K562 (cell line): Measurements from ENCODE around the gene H3-3A. TPM values are rescaled to one million over a fixed set of nuclear protein-coding genes. Genes with fewer than 3 reads are reported as not detected.

ENCODE experiments used
- ATF1 ChIP-seq, 2 experiments: fragments of 450-650 bp in 1 of 2; IDR thresholded peaks; 2 replicates each; pipeline ENCODE4 v1.6.1; 2016; ENCODE audit warnings: missing compliant biosample characterization in 1 of 2, missing genetic modification characterization in 1 of 2
- BMI1 ChIP-seq: fragments of 150-350 bp; IDR thresholded peaks from 2 replicates; pipeline ENCODE4 v1.6.1; 2014; ENCODE audit warnings: low read length
- DMBX1 ChIP-seq: fragments of 250-450 bp; sonication (Bioruptor Pico); IDR thresholded peaks from 2 replicates; pipeline ENCODE4 v1.8.0; 2022; ENCODE audit warnings: inconsistent platforms, mild to moderate bottlenecking, moderate library complexity, borderline replicate concordance
- ERF ChIP-seq: fragments of 450-650 bp; formaldehyde crosslinking; IDR thresholded peaks from 2 replicates; pipeline ENCODE4 v1.4.0; 2020; ENCODE audit warnings: mild to moderate bottlenecking, mixed read lengths
- FOSL1 ChIP-seq: fragments of 200-800 bp; sonication (Bioruptor generic); conservative IDR thresholded peaks from 2 replicates; pipeline ENCODE4 v1.6.1; 2016; ENCODE audit warnings: missing genetic modification characterization, missing compliant biosample characterization
- IRF2 ChIP-seq: sonication (generic); formaldehyde crosslinking; IDR thresholded peaks from 2 replicates; pipeline ENCODE4 v1.8.1; 2022; ENCODE audit warnings: mild to moderate bottlenecking, missing genetic modification reagents
- KLF1 ChIP-seq: fragments of 450-650 bp; IDR thresholded peaks from 2 replicates; pipeline ENCODE4 v1.6.1; 2016; ENCODE audit warnings: missing genetic modification characterization, missing compliant biosample characterization
- MCM3 ChIP-seq: fragments of 450-650 bp; IDR thresholded peaks from 2 replicates; pipeline ENCODE4 v1.6.1; 2016
- NCOR1 ChIP-seq: fragments of 450-650 bp; IDR thresholded peaks from 2 replicates; pipeline ENCODE4 v1.6.1; 2016; ENCODE audit warnings: mild to moderate bottlenecking, moderate library complexity
- NR3C1 ChIP-seq: sonication (generic); formaldehyde crosslinking; IDR thresholded peaks from 2 replicates; pipeline ENCODE4 v1.8.1; 2022; ENCODE audit warnings: missing genetic modification reagents
- RBM39 ChIP-seq: fragments of 200-400 bp; formaldehyde crosslinking; optimal IDR thresholded peaks from 2 replicates; pipeline ENCODE3; 2018; ENCODE audit warnings: low read depth, low read length
- SAFB ChIP-seq: fragments of 200-400 bp; formaldehyde crosslinking; IDR thresholded peaks from 2 replicates; pipeline ENCODE4 v1.6.1; 2017; ENCODE audit warnings: low read depth, low read length, borderline replicate concordance
- SOX6 ChIP-seq: fragments of 450-650 bp; IDR thresholded peaks from 2 replicates; pipeline ENCODE4 v1.6.1; 2014; ENCODE audit warnings: mild to moderate bottlenecking
- TEAD1 ChIP-seq, 2 experiments: fragments of 450-650 bp in 1 of 2; sonication (generic) in 1 of 2; formaldehyde crosslinking; IDR thresholded peaks; 2 replicates each; pipeline versions ENCODE4 v1.4.0 to v1.8.0; 2020 to 2022; ENCODE audit warnings: mild to moderate bottlenecking in 2 of 2, missing genetic modification reagents in 1 of 2
- TOE1 ChIP-seq, 2 experiments: fragments of 450-650 bp in 1 of 2; sonication (generic) in 1 of 2; formaldehyde crosslinking in 1 of 2; IDR thresholded peaks; 2 replicates each; pipeline versions ENCODE4 v1.7.1 to v1.8.0; 2016 to 2022; ENCODE audit warnings: borderline replicate concordance in 2 of 2, mild to moderate bottlenecking in 2 of 2, antibody characterized with exemption in 1 of 2, inconsistent platforms in 1 of 2, low read depth in 1 of 2, missing genetic modification reagents in 1 of 2, moderate library complexity in 1 of 2
- ZBTB17 ChIP-seq: fragments of 450-650 bp; formaldehyde crosslinking; IDR thresholded peaks from 2 replicates; pipeline ENCODE4 v1.4.0; 2020; ENCODE audit warnings: mild to moderate bottlenecking
- ZNF589 ChIP-seq: fragments of 200-800 bp; sonication (Bioruptor generic); IDR thresholded peaks from 2 replicates; pipeline ENCODE4 v1.6.1; 2016; ENCODE audit warnings: low read depth, missing genetic modification characterization, missing compliant biosample characterization
- ZNF644 ChIP-seq: fragments of 200-800 bp; sonication (Bioruptor generic); IDR thresholded peaks from 2 replicates; pipeline ENCODE4 v1.6.1; 2016; ENCODE audit warnings: low read depth, missing genetic modification characterization, missing compliant biosample characterization
- ZNF77 ChIP-seq: fragments of 250-450 bp; sonication (Bioruptor Pico); IDR thresholded peaks from 2 replicates; pipeline ENCODE4 v1.5.0; 2020
- ZZZ3 ChIP-seq: fragments of 450-650 bp; IDR thresholded peaks from 2 replicates; pipeline ENCODE4 v1.6.1; 2016; ENCODE audit warnings: antibody characterized with exemption, mild to moderate bottlenecking, moderate library complexity
- polyA plus RNA-seq, 8 experiments: library from polyadenylated mRNA; depleted of rRNA in 4 of 8; stranded (reverse) in 5 of 8; unstranded in 3 of 8; fragments of >200 nt; fragmentation: Nextera tagmentation in 2 of 8; fragmentation: Illumina TruSeq in 1 of 8; extraction: Ambion mirVana in 2 of 8; extraction: Trizol in 1 of 8; gene quantifications; 2 replicates each; pipeline versions ENCODE4 v1.2.1 to v1.2.3, GENCODE V29; 2011 to 2014; ENCODE audit warnings: inconsistent platforms in 1 of 8, missing spikeins in 1 of 8
- total RNA-seq, 7 experiments: library from RNA; depleted of rRNA in 6 of 7; stranded (reverse); fragments of >200 nt in 6 of 7; fragmentation: Illumina TruSeq in 2 of 7; extraction: Trizol in 2 of 7; gene quantifications; 2 replicates each; pipeline versions ENCODE4 v1.2.1 to v1.2.3, GENCODE V29; 2011 to 2021; ENCODE audit warnings: low replicate concordance in 1 of 7
- TF ChIP-seq, protein P1 (sequence below): fragments of 250-450 bp; sonication (Bioruptor Pico); IDR thresholded peaks from 2 replicates; pipeline ENCODE4 v1.8.0; 2022; ENCODE audit warnings: inconsistent platforms, mild to moderate bottlenecking, moderate library complexity, borderline replicate concordance
- TF ChIP-seq, protein P2 (sequence below): fragments of 200-800 bp; sonication (Bioruptor generic); IDR thresholded peaks from 2 replicates; pipeline ENCODE4 v1.6.1; 2017; ENCODE audit warnings: missing genetic modification characterization, missing compliant biosample characterization
- TF ChIP-seq, protein P3 (sequence below): sonication (generic); IDR thresholded peaks from 2 replicates; pipeline ENCODE4 v1.6.1; 2016

The H3-3A gene
- total and polyA plus RNA-seq, 9 of the 15 experiments (the other 6 are each of a cell fraction or from before 2014, with no cell fraction given): 426 to 1,083 (median 591) TPM

DNA sequence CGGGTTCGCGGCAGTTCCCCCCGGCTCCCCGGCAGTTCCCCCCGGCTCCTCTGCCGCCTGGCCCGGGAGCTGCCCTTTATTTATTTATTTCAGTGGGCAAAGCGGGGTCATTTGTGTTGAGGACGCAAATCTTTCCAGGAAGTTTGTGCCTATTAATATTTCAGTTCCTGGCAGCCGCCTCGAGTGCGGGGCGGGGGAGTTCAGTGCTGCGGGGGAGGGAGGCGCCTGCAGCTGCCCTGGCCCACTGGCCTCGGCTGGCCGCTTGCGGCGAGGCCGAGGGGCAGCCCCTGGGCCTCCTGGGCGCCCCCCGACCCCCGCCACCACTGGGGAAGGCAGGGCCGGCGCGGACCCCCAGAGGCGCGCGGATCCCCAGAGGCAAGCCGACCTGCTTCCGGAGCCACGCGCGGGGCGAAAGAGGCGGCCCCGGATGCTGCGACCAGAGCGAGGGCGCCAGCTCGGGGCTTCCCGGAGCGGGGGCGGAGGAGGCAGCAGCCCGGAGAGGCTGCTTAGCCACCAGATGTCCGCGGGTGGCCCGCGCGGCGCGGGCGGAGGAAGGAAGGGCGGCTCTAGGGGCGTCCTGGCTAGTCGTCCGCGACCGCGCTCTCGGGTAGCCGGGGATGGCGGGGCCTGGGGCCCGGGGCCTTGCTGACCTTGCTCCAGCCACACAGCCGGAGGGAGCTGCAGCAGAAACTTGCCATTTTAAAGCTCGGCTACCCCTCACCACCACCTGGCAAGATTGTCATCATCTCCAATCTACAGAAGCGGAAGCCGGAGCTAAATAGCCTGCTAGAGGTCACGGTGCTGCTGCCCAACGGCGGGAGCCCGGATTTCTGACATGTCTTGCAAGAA lies 48.0 kb downstream of the H3-3A start (continued):
- TF ChIP-seq, protein P1, sequence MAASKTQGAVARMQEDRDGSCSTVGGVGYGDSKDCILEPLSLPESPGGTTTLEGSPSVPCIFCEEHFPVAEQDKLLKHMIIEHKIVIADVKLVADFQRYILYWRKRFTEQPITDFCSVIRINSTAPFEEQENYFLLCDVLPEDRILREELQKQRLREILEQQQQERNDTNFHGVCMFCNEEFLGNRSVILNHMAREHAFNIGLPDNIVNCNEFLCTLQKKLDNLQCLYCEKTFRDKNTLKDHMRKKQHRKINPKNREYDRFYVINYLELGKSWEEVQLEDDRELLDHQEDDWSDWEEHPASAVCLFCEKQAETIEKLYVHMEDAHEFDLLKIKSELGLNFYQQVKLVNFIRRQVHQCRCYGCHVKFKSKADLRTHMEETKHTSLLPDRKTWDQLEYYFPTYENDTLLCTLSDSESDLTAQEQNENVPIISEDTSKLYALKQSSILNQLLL (CRISPR knock-in tag): no peak
- 0 out of 2 replicates have a peak, but pooled peaks have one; percentile 20 for TF ChIP-seq ERF (CRISPR knock-in tag)
- TF ChIP-seq, protein P2, sequence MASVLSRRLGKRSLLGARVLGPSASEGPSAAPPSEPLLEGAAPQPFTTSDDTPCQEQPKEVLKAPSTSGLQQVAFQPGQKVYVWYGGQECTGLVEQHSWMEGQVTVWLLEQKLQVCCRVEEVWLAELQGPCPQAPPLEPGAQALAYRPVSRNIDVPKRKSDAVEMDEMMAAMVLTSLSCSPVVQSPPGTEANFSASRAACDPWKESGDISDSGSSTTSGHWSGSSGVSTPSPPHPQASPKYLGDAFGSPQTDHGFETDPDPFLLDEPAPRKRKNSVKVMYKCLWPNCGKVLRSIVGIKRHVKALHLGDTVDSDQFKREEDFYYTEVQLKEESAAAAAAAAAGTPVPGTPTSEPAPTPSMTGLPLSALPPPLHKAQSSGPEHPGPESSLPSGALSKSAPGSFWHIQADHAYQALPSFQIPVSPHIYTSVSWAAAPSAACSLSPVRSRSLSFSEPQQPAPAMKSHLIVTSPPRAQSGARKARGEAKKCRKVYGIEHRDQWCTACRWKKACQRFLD (CRISPR knock-in tag): 0 out of 2 replicates have a peak, but pooled peaks have one; percentile 3
- no peak for TF ChIP-seq NR3C1 (CRISPR knock-in tag)
- TF ChIP-seq ATF1 (CRISPR knock-in tag; IDR thresholded peaks at IDR 0.05): no peak
- TF ChIP-seq ATF1 (tag; IDR thresholded peaks at IDR 0.05): no peak; the same call in 1 of the 2 replicates
- TF ChIP-seq KLF1 (tag): 0 out of 2 replicates have a peak, but pooled peaks have one; percentile 59
- TF ChIP-seq ZBTB17 (CRISPR knock-in tag): peak; percentile 69; the same call in 1 of the 2 replicates
- TF ChIP-seq BMI1: no peak
- TF ChIP-seq IRF2: no peak
- 0 out of 2 replicates have a peak, but pooled peaks have one; percentile 24 for TF ChIP-seq SOX6
- no peak for TF ChIP-seq TOE1 (IDR thresholded peaks at IDR 0.05; ENCODE audit: borderline replicate concordance)
- no peak for TF ChIP-seq TOE1 (CRISPR knock-in tag; IDR thresholded peaks at IDR 0.05; ENCODE audit: borderline replicate concordance, low read depth)
- TF ChIP-seq ZNF644: no peak; the same call in none of the 2 replicates
- no peak for TF ChIP-seq DMBX1 (CRISPR knock-in tag)
- no peak for TF ChIP-seq FOSL1 (tag)
- TF ChIP-seq NCOR1: no peak; the same call in 1 of the 2 replicates
- TF ChIP-seq ZNF77: no peak
- no peak for TF ChIP-seq ZZZ3
- peak; percentile 73 for TF ChIP-seq SAFB
- TF ChIP-seq ZNF589 (CRISPR knock-in tag): peak; percentile 61; the same call in 1 of the 2 replicates
- no peak for TF ChIP-seq MCM3
- no peak for TF ChIP-seq RBM39
- TF ChIP-seq, protein P3, sequence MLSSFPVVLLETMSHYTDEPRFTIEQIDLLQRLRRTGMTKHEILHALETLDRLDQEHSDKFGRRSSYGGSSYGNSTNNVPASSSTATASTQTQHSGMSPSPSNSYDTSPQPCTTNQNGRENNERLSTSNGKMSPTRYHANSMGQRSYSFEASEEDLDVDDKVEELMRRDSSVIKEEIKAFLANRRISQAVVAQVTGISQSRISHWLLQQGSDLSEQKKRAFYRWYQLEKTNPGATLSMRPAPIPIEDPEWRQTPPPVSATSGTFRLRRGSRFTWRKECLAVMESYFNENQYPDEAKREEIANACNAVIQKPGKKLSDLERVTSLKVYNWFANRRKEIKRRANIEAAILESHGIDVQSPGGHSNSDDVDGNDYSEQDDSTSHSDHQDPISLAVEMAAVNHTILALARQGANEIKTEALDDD: no peak
- TF ChIP-seq TEAD1 (CRISPR knock-in tag; IDR thresholded peaks at IDR 0.05): peak in 1 of 2 experiments; percentile 21; a peak in 2 of 4 replicates
